Measurements from ENCODE around the gene CDK2AP2. TPM values are rescaled to one million over a fixed set of nuclear protein-coding genes. Genes with fewer than 3 reads are reported as not detected.
"Not testable (repeated sequence)": the region's sequence is repeated elsewhere in the genome, so short reads cannot be mapped to it uniquely, and the experiment has no call there.

The CDK2AP2 gene
- total RNA-seq, 1 donor from 2014 or later: 45.0 TPM

GRCh38 chr11:67466962-67467771 is 40.8 kb downstream of the CDK2AP2 start:
- DNase-seq (ENCODE audit: low read depth): no peak
- no peak overlapping the region for H3K27ac Mint-ChIP-seq (ENCODE audit: unreplicated experiment)

GRCh38 chr11:67466367-67466766 is 41.6 kb downstream of the CDK2AP2 start:
- H3K36me3 ChIP-seq (ENCODE audit: insufficient read depth, low read length): no peaks in the 10 kb centered on the region
- FAIRE-seq: no peak
- H3K4me3 Mint-ChIP-seq (ENCODE audit: unreplicated experiment): no peak overlapping the region

More at GRCh38 chr11:67466962-67467771, 40.8 kb downstream of the CDK2AP2 start:
- Histone ChIP-seq H3K9ac (ENCODE audit: low read length) (no peak overlapping the region), H3K27me3 (ENCODE audit: insufficient read depth, low read length) (no peaks in the 10 kb centered on the region), H3K27ac (ENCODE audit: low read depth, low read length) (no peak overlapping the region), H3K4me2 (ENCODE audit: low read length) (peak overlapping the region; percentile 89), H4K20me1 (ENCODE audit: insufficient read depth, low read length) (no peaks in the 10 kb centered on the region), H3K9me3 (ENCODE audit: insufficient read depth, low read depth, low read length) (no peaks in the 10 kb centered on the region), H3K36me3 (ENCODE audit: insufficient read depth, low read length) (no peaks in the 10 kb centered on the region), H2AFZ (ENCODE audit: low read depth, low read length) (no peak overlapping the region), H3K79me2 (ENCODE audit: insufficient read depth, low read length) (peaks cover 9% of the 10 kb centered on the region), H3K4me1 (ENCODE audit: insufficient read depth, low read length) (peaks cover 16% of the 10 kb centered on the region), H3K4me3 (ENCODE audit: insufficient read depth, low read depth, low read length) (no peak overlapping the region)
- Mint-ChIP-seq H3K4me1 (ENCODE audit: low read depth, unreplicated experiment) (peaks cover 4% of the 10 kb centered on the region), H3K36me3 (ENCODE audit: low read depth, unreplicated experiment) (peaks cover 5% of the 10 kb centered on the region), H3K27me3 (ENCODE audit: low read depth, unreplicated experiment) (no peaks in the 10 kb centered on the region), H3K4me3 (ENCODE audit: unreplicated experiment) (peak overlapping the region; percentile 58), H3K9me3 (ENCODE audit: unreplicated experiment) (no peaks in the 10 kb centered on the region)
- FAIRE-seq: no peak
- no peak for TF ChIP-seq CTCF (IDR thresholded peaks at IDR 0.05; ENCODE audit: insufficient read depth, low read depth, low read length)
- no peak for TF ChIP-seq EZH2 (IDR thresholded peaks at IDR 0.05; ENCODE audit: insufficient read depth, low read length)

GRCh38 chr11:67465530-67465929 is 42.4 kb downstream of the CDK2AP2 start:
- H3K4me3 ChIP-seq (ENCODE audit: insufficient read depth, low read depth, low read length); FAIRE-seq: not testable (repeated sequence)
- peak overlapping the region; percentile 94 for H3K4me2 ChIP-seq (ENCODE audit: low read length)

More at GRCh38 chr11:67466367-67466766, 41.6 kb downstream of the CDK2AP2 start:
- Histone ChIP-seq H3K4me1 (ENCODE audit: insufficient read depth, low read length) (peaks cover 16% of the 10 kb centered on the region), H3K4me2 (ENCODE audit: low read length) (no peak overlapping the region), H4K20me1 (ENCODE audit: insufficient read depth, low read length) (no peaks in the 10 kb centered on the region), H2AFZ (ENCODE audit: low read depth, low read length) (no peak overlapping the region), H3K27me3 (ENCODE audit: insufficient read depth, low read length) (no peaks in the 10 kb centered on the region), H3K9ac (ENCODE audit: low read length) (no peak overlapping the region), H3K27ac (ENCODE audit: low read depth, low read length) (no peak overlapping the region), H3K4me3 (ENCODE audit: insufficient read depth, low read depth, low read length) (no peak overlapping the region), H3K79me2 (ENCODE audit: insufficient read depth, low read length) (peaks cover 9% of the 10 kb centered on the region), H3K9me3 (ENCODE audit: insufficient read depth, low read depth, low read length) (no peaks in the 10 kb centered on the region)
- peaks cover 5% of the 10 kb centered on the region for H3K36me3 Mint-ChIP-seq (ENCODE audit: low read depth, unreplicated experiment)
- TF ChIP-seq CTCF (IDR thresholded peaks at IDR 0.05; ENCODE audit: insufficient read depth, low read depth, low read length): no peak
- TF ChIP-seq EZH2 (IDR thresholded peaks at IDR 0.05; ENCODE audit: insufficient read depth, low read length): no peak
- DNase-seq (ENCODE audit: low read depth): no peak
- no peaks in the 10 kb centered on the region for H3K9me3 Mint-ChIP-seq (ENCODE audit: unreplicated experiment)
- H3K27ac Mint-ChIP-seq (ENCODE audit: unreplicated experiment): no peak overlapping the region
- H3K27me3 Mint-ChIP-seq (ENCODE audit: low read depth, unreplicated experiment): no peaks in the 10 kb centered on the region
- H3K4me1 Mint-ChIP-seq (ENCODE audit: low read depth, unreplicated experiment): peaks cover 4% of the 10 kb centered on the region

More at GRCh38 chr11:67465530-67465929, 42.4 kb downstream of the CDK2AP2 start:
- not testable (repeated sequence) for H3K36me3 Mint-ChIP-seq (ENCODE audit: low read depth, unreplicated experiment); H3K27me3 ChIP-seq (ENCODE audit: insufficient read depth, low read length); H3K9ac ChIP-seq (ENCODE audit: low read length); H3K27ac ChIP-seq (ENCODE audit: low read depth, low read length); H3K79me2 ChIP-seq (ENCODE audit: insufficient read depth, low read length); H3K4me1 Mint-ChIP-seq (ENCODE audit: low read depth, unreplicated experiment); H4K20me1 ChIP-seq (ENCODE audit: insufficient read depth, low read length); H3K27me3 Mint-ChIP-seq (ENCODE audit: low read depth, unreplicated experiment); H2AFZ ChIP-seq (ENCODE audit: low read depth, low read length); H3K9me3 ChIP-seq (ENCODE audit: insufficient read depth, low read depth, low read length); H3K36me3 ChIP-seq (ENCODE audit: insufficient read depth, low read length); DNase-seq (ENCODE audit: low read depth); H3K9me3 Mint-ChIP-seq (ENCODE audit: unreplicated experiment)
- peak overlapping the region; percentile 47 for H3K27ac Mint-ChIP-seq (ENCODE audit: unreplicated experiment)
- peaks cover 16% of the 10 kb centered on the region for H3K4me1 ChIP-seq (ENCODE audit: insufficient read depth, low read length)
- H3K4me3 Mint-ChIP-seq (ENCODE audit: unreplicated experiment): peak overlapping the region; percentile 77

All from astrocyte (in vitro differentiated cells and primary cell).